ENCODE results near the gene EHD1.

- TF ChIP-seq POLR2A (IDR thresholded peaks at IDR 0.05) (no peak), CTCF (IDR thresholded peaks at IDR 0.05) (no peak)
These were observed 3.1 kb upstream of the EHD1 start for GRCh38 chr11:64881476-64881875.

Data from thyroid gland (tissue), 4 donors.